Nephron progenitor cell (in vitro differentiated cells): ENCODE measurements around the gene RERE.

ENCODE experiments used
- DNase-seq: peaks from one replicate; pipeline ENCODE4 v3.0.0; 2021
- H3K27ac Mint-ChIP-seq: 2 replicates; pipeline ENCODE4 v1.8.0; 2021; ENCODE audit warnings: mild to moderate bottlenecking, moderate library complexity, mixed read lengths
- H3K27me3 Mint-ChIP-seq: 2 replicates; pipeline ENCODE4 v1.8.0; 2021; ENCODE audit warnings: mild to moderate bottlenecking, low read depth, mixed read lengths; ENCODE audit not compliant: poor library complexity
- H3K36me3 Mint-ChIP-seq: 2 replicates; pipeline ENCODE4 v1.8.0; 2021; ENCODE audit warnings: low read depth, mixed read lengths
- H3K4me1 Mint-ChIP-seq: 2 replicates; pipeline ENCODE4 v1.8.0; 2021; ENCODE audit warnings: mixed read lengths
- H3K4me3 Mint-ChIP-seq: 2 replicates; pipeline ENCODE4 v1.8.0; 2021; ENCODE audit warnings: mild to moderate bottlenecking, moderate library complexity, mixed read lengths
- H3K9me3 Mint-ChIP-seq: 2 replicates; pipeline ENCODE4 v1.8.0; 2021; ENCODE audit warnings: mild to moderate bottlenecking, moderate library complexity, mixed read lengths
- TF ChIP-seq, protein P1 (sequence below): fragments of 200-600 bp; sonication (generic); IDR thresholded peaks from 2 replicates; pipeline ENCODE4 v1.5.0; 2021; ENCODE audit warnings: antibody characterized with exemption

RERE gene

DNA sequence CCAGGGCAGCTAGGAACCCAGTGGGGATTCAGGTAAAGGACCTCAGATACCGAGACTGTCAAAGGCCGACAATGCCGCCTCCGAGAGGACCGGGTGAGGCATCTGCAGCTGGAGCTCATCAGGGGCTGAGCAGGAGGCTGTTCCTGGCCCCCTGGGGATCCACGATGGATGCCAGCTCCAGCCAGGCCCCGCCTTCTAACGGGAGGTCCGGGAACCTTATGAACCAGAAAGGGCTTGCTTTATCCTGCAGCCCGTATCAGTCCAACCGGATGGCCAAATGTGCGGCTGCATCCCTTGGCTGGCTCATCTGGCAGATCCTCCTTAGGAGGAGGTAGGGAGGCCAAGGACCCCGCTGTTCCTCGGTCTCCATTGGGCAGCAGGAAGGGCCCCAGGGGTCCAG lies 467.5 kb downstream of the RERE start:
- H3K4me3 Mint-ChIP-seq = no peak overlapping the region
- no peaks in the 10 kb centered on the region for H3K9me3 Mint-ChIP-seq
- DNase-seq = no peak
- peaks cover 9% of the 10 kb centered on the region for H3K27me3 Mint-ChIP-seq
- peaks cover 71% of the 10 kb centered on the region for H3K4me1 Mint-ChIP-seq
- H3K36me3 Mint-ChIP-seq = peaks cover 24% of the 10 kb centered on the region
- no peak overlapping the region for H3K27ac Mint-ChIP-seq
- TF ChIP-seq, protein P1, sequence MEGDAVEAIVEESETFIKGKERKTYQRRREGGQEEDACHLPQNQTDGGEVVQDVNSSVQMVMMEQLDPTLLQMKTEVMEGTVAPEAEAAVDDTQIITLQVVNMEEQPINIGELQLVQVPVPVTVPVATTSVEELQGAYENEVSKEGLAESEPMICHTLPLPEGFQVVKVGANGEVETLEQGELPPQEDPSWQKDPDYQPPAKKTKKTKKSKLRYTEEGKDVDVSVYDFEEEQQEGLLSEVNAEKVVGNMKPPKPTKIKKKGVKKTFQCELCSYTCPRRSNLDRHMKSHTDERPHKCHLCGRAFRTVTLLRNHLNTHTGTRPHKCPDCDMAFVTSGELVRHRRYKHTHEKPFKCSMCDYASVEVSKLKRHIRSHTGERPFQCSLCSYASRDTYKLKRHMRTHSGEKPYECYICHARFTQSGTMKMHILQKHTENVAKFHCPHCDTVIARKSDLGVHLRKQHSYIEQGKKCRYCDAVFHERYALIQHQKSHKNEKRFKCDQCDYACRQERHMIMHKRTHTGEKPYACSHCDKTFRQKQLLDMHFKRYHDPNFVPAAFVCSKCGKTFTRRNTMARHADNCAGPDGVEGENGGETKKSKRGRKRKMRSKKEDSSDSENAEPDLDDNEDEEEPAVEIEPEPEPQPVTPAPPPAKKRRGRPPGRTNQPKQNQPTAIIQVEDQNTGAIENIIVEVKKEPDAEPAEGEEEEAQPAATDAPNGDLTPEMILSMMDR = no peak

DNA sequence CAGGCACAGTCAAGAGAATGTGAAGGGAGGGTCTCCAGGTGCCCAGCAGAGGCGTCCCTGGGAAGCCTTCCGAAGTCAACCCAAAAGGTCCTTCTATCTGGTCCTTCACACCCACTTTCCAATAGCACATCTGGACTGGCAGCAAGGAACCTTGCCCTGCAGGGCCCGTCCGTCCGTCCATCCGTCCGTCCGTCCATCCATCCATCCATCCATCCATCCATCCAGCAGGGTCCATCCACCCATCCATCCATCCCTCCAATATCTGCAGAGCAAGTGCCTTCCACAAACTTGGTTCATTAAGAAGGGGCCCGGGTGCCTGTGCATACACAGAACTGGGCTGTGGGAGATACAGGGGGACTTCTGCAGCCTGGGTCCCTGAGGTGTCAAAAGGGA lies 468.0 kb downstream of the RERE start:
- Mint-ChIP-seq H3K4me1 (peaks cover 75% of the 10 kb centered on the region), H3K27me3 (peaks cover 9% of the 10 kb centered on the region), H3K4me3 (no peak overlapping the region), H3K27ac (no peak overlapping the region), H3K36me3 (peaks cover 19% of the 10 kb centered on the region), H3K9me3 (peaks cover 3% of the 10 kb centered on the region)
- TF ChIP-seq, protein P1 = no peak
- no peak for DNase-seq

DNA sequence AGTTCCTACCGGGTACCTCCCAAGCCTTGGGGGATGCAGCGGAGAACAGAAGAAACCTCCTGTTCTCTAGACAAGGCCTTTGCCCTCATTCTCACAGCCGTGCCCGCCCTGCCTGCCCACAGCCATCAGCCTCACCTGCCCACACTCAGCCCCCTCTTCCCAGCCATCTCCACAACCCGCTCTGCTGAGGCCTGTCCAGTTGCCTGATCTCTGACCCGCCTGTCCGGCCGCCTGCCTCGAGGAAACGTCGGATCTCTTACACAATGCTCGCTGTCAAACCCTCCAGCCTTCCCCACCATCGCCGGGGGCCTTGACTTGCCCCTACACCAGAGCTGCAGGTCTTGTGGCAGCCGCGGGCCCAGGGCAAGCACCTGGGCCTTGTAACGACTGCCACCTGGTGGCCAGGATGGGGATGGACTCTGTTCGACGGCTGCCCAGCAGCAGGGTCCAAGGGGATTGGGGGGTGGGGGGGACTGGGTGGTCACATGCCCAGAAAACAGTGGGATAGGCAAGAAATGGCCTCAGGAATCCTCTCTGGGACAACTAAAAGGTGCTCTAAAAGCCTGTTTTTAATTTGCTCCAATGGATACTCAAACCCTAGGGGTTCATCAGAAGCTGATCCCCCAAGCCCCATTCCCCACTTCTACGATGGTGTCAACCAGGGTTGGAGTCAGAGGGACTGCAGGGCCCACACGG lies 468.5 kb downstream of the RERE start:
- H3K27ac Mint-ChIP-seq = no peak overlapping the region
- peaks cover 77% of the 10 kb centered on the region for H3K4me1 Mint-ChIP-seq
- peaks cover 4% of the 10 kb centered on the region for H3K9me3 Mint-ChIP-seq
- peaks cover 9% of the 10 kb centered on the region for H3K27me3 Mint-ChIP-seq
- peaks cover 14% of the 10 kb centered on the region for H3K36me3 Mint-ChIP-seq
- H3K4me3 Mint-ChIP-seq = no peak overlapping the region
- DNase-seq = peak; percentile 81
- TF ChIP-seq, protein P1 = peak; percentile 82

DNA sequence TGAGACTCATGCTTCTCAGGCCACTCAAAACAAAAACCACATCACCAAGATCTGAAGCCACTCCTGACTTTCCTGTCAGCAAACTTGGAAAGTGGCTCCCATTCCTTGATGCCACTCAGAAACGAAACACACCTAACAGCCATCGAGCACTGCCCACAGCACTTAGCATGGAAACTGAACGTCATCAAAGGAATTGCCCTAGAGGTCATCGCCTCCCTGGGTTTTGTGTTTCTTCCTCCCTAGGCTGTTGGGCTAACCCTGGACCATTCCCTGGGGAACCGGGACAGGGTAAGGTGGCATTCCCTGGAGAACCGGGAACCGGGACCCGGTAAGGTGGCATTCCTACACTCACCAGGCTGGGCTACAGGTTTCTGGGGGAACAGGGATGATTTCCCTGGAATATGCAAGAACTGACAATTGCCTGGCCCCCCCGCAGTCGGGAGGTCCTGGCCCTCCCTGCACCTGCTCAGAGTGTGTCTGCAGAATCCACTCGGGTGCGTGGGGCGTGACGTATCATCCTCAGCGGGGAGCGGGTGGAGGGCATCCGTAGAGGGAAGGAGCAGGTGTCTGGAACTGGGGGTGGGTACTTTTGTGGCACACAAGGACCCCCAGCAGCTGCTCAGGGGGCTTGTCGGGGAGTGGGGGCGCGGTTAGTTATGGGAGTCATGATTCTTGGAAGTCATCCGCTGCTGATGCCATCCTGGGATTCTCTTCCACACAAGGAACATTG lies 469.2 kb downstream of the RERE start:
- Mint-ChIP-seq H3K27ac (no peak overlapping the region), H3K9me3 (peaks cover 4% of the 10 kb centered on the region), H3K27me3 (peaks cover 12% of the 10 kb centered on the region), H3K4me3 (no peak overlapping the region), H3K36me3 (peaks cover 9% of the 10 kb centered on the region), H3K4me1 (peaks cover 77% of the 10 kb centered on the region)
- TF ChIP-seq, protein P1 = no peak
- no peak for DNase-seq

DNA sequence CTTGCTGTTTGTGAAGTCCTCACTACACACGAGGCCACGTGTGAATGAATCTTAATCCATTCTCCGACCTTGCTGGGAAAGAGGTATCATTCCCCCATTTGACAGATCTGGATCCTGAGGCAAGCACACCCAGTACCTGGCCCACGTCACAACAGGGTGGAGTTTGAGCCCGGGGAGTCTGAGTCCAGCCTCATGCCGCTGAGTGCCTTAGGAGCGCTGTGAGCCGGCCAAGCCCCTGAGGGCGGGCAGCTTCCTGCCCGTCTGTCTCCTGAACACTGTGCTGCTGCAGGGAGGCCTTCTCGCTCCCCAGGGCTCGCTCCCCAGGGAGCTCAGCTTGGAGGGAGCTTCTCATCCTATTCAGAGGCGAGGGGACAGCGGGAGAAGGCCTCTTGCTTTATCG lies 469.8 kb downstream of the RERE start:
- Mint-ChIP-seq H3K9me3 (peaks cover 4% of the 10 kb centered on the region), H3K4me3 (no peak overlapping the region), H3K27ac (peak overlapping the region; percentile 64), H3K27me3 (peaks cover 12% of the 10 kb centered on the region), H3K4me1 (peaks cover 75% of the 10 kb centered on the region), H3K36me3 (peaks cover 4% of the 10 kb centered on the region)
- no peak for DNase-seq
- TF ChIP-seq, protein P1 = no peak
